ENCODE results near the gene AJAP1. TPM values are rescaled to one million over a fixed set of nuclear protein-coding genes. Genes with fewer than 3 reads are reported as not detected.

AJAP1 gene
- total and polyA plus RNA-seq, 9 donors, result 1.2 to 20.8 (median 12.5) TPM

GRCh38 chr1:4769516-4770280 is 115.3 kb downstream of the AJAP1 start:
- Histone ChIP-seq H3K27ac (no peak overlapping the region), H3K9me3 (no peaks in the 10 kb centered on the region), H3K27me3 (no peaks in the 10 kb centered on the region), H3K36me3 (no peaks in the 10 kb centered on the region), H3K4me3 (no peak overlapping the region), H3K4me1 (ENCODE audit: insufficient read depth) (no peaks in the 10 kb centered on the region)
- DNase-seq, result no peak
- TF ChIP-seq CTCF (IDR thresholded peaks at IDR 0.05) (no peak), POLR2A (IDR thresholded peaks at IDR 0.05) (no peak)
- intact Hi-C loops (cut with DNase I), result no loop called here
- WGBS, 3 donors, result 88 to 92% (median 92%) methylated on average over 18 of the region's 18 CpGs

GRCh38 chr1:4770713-4771112 is 116.3 kb downstream of the AJAP1 start:
- H3K27me3 ChIP-seq, result no peaks in the 10 kb centered on the region
- no peak overlapping the region for H3K27ac ChIP-seq
- no peak for TF ChIP-seq POLR2A (IDR thresholded peaks at IDR 0.05)
- 64 to 84% (median 72%) methylated on average over 8 of the region's 8 CpGs for WGBS, 3 donors
- no peaks in the 10 kb centered on the region for H3K4me1 ChIP-seq (ENCODE audit: insufficient read depth)
- no peaks in the 10 kb centered on the region for H3K36me3 ChIP-seq
- intact Hi-C loops (cut with DNase I), result no loop called here
- DNase-seq, result no peak
- no peak overlapping the region for H3K4me3 ChIP-seq
- no peaks in the 10 kb centered on the region for H3K9me3 ChIP-seq

- no peak for DNase-seq
- intact Hi-C loops (cut with DNase I), result no loop called here
- TF ChIP-seq POLR2A (IDR thresholded peaks at IDR 0.05), result no peak
- no peak for TF ChIP-seq EP300 (IDR thresholded peaks at IDR 0.05)
- no peak for TF ChIP-seq CTCF (IDR thresholded peaks at IDR 0.05)
- no peaks in the 10 kb centered on the region for H3K27me3 ChIP-seq
- H3K9me3 ChIP-seq, result no peaks in the 10 kb centered on the region
- no peaks in the 10 kb centered on the region for H3K4me1 ChIP-seq (ENCODE audit: insufficient read depth)
- 78 to 86% (median 85%) methylated on average over 13 of the region's 13 CpGs for WGBS, 3 donors
- no peak overlapping the region for H3K27ac ChIP-seq
- H3K36me3 ChIP-seq, result no peaks in the 10 kb centered on the region
- no peak overlapping the region for H3K4me3 ChIP-seq
Observed at GRCh38 chr1:4771267-4771666, 116.9 kb downstream of the AJAP1 start.

- intact Hi-C loops (cut with DNase I), result no loop called here
- Histone ChIP-seq H3K9me3 (no peaks in the 10 kb centered on the region), H3K27ac (no peak overlapping the region), H3K27me3 (no peaks in the 10 kb centered on the region), H3K36me3 (no peaks in the 10 kb centered on the region), H3K4me1 (ENCODE audit: insufficient read depth) (no peaks in the 10 kb centered on the region), H3K4me3 (no peak overlapping the region)
- no peak for TF ChIP-seq CTCF (IDR thresholded peaks at IDR 0.05)
- no peak for TF ChIP-seq POLR2A (IDR thresholded peaks at IDR 0.05)
- no peak for TF ChIP-seq EP300 (IDR thresholded peaks at IDR 0.05)
- no peak for DNase-seq
- 87 to 90% (median 87%) methylated on average over 8 of the region's 8 CpGs for WGBS, 3 donors
Observed at GRCh38 chr1:4771721-4772120, 117.3 kb downstream of the AJAP1 start.

GRCh38 chr1:4772294-4773010 is 118.0 kb downstream of the AJAP1 start:
- H3K9me3 ChIP-seq, result no peaks in the 10 kb centered on the region
- 80 to 86% (median 85%) methylated on average over 36 to 37 of the region's 37 CpGs for WGBS, 3 donors
- H3K36me3 ChIP-seq, result no peaks in the 10 kb centered on the region
- DNase-seq, result no peak
- no peak overlapping the region for H3K27ac ChIP-seq
- TF ChIP-seq EP300 (IDR thresholded peaks at IDR 0.05) (no peak), CTCF (IDR thresholded peaks at IDR 0.05) (no peak)
- H3K27me3 ChIP-seq, result no peaks in the 10 kb centered on the region
- no peak overlapping the region for H3K4me3 ChIP-seq
- intact Hi-C loops (cut with DNase I), result no loop called here
- no peaks in the 10 kb centered on the region for H3K4me1 ChIP-seq (ENCODE audit: insufficient read depth)

All from ovary (tissue), 9 donors.